Measurements from ENCODE around the gene SNX3.

SNX3 gene

DNA sequence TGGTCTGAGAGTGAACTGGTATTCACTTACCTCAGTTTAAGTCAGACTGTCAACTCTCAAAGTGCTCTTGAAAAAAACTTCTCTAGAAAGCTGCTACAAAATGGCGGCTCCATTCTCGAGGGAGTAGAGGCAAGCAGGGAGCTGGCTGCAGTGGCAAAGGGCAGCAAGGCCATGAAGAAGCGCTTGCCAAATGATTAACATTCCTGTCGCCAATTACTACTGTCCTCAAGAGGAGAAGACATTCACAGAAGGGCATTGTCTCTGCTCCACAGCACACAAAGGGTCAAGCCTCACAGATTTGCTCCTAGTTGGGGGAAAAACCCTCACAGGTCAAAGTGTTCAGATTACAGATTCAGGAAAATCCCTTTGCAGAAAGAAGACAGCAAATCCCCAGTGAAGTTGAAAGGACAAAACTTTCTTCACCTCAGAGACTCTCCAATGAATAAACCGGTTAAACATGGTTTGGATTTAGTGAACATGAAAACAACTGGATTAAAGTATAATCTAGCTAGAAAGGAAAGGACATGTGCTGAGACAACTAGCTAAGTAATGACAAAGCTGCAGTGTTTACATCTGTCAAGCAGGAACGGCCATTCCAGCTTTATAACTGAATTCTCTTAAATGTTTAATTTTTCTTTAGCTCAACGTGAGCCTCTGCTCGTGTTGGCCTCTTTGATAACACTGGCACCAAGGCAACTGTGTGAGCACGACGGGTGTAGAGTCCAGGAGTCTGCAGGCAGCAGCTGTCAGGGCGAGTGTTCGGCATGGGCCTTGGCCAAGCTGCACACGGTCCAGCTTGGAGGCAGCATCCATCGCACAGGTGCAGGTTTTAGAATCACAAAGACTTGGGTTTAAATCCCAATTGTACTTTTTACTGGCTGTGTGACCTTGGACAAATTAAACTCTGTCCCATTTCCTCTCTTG lies 57.4 kb downstream of the SNX3 start:
- no peak for DNase-seq (ENCODE audit: low read depth in 2 of 2)

GRCh38 chr6:108200631-108201030 lies 60.2 kb downstream of the SNX3 start:
- no peak for DNase-seq (ENCODE audit: low read depth in 2 of 2)

- DNase-seq (ENCODE audit: low read depth in 2 of 2), result no peak
Measured at GRCh38 chr6:108200186-108200585, 60.7 kb downstream of the SNX3 start.

DNA sequence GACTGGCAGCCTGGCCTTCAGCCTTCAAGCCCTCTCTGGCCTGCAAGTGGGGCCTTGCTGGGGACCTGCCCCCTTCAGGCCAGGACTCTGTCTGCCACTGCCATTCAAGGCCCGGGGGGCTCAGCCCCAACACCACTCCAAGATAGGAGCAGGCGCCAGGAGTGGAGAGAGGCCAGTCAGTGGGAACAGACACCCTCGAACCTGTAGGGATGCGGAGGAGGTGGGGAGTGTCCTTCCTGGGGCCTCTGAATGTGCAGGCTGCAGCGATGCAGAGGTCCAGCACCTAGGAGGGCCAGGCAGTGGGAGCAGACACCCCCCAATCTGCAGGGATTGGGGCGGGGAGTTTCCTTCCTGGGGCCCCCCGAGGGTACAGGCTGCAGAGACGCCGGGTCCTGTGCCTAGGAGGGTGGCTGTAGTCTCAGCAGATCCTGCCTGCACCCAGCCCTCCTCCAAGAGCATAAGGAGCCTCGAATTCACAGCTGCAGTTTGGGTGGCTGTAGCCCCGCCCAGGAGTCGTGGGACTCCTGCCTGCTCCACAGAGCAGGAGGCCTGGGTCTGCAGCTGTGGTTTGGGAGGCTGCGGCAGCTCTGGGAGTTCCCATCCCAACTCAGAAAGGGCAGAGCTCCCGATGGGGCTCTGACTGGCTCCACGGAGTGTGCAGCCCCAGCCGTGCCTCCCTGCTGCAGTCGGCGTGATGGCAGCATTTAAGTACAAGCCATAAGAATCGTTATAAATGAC lies 61.9 kb downstream of the SNX3 start:
- DNase-seq (ENCODE audit: low read depth in 2 of 2), result no peak

- DNase-seq (ENCODE audit: low read depth in 2 of 2), result no peak
Measured at GRCh38 chr6:108195209-108195608, 65.6 kb downstream of the SNX3 start.

DNA sequence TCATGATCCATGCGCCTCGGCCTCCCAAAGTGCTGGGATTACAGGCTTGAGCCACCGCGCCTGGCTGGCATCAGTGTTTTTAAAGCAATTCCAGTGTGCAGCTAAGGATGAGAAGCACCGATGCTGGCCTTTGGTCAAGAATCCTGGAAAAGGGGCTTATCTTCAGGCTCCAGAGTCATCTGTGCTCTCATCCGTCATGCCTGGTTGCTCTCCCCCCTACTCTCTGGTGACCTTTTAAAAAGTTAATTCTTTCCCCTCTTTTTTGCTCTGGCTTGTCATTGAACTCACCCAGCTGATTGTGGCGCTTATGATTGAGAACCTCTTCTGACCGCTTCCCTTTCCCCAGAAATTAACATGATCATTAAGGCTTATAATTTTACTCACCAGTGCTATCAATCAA lies 66.3 kb downstream of the SNX3 start:
- DNase-seq (ENCODE audit: low read depth in 2 of 2), result no peak

GRCh38 chr6:108193835-108194234 lies 67.0 kb downstream of the SNX3 start:
- DNase-seq (ENCODE audit: low read depth in 2 of 2), result no peak

DNA sequence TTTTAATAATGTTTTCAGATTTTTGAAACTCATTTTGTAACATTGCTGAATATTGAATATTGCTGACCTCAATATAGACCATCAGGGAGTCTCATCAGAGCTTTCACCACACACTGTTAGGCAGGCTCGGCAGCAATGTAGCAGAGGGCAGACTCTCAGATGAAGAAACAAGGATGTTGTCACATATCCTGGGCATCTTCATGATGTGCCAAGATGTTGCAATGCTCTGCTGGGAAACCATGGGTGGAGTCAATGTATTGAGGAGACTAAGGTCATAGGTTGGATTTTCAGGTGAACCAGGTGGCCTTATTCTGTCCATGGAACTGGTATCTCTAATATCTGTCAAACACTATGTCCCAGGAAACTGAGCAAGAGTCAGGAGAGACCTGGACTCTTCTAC lies 67.7 kb downstream of the SNX3 start:
- no peak for DNase-seq (ENCODE audit: low read depth in 2 of 2)

- no peak for DNase-seq (ENCODE audit: low read depth in 2 of 2)
Measured at GRCh38 chr6:108187519-108187918, 73.3 kb downstream of the SNX3 start.

DNA sequence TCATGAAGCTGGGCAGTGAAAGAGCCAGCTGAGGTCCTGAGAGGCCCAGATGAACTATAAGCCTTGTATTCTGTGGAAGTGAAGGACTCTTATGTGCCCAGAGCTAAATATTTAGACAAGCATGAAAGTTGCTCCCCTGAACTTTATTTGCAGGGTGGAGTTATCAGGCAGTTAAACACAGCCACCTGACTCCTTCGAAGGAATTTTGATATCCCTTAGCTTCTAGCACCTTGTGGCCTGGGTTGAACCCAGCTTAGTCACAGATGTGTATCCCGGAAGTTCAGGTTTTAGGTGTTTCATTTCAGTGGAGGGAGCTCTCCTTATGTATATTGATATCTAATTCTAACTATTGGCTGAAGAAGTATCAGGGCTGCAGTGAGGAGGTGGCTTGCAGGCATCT lies 74.6 kb downstream of the SNX3 start:
- DNase-seq (ENCODE audit: low read depth in 2 of 2), result no peak

DNA sequence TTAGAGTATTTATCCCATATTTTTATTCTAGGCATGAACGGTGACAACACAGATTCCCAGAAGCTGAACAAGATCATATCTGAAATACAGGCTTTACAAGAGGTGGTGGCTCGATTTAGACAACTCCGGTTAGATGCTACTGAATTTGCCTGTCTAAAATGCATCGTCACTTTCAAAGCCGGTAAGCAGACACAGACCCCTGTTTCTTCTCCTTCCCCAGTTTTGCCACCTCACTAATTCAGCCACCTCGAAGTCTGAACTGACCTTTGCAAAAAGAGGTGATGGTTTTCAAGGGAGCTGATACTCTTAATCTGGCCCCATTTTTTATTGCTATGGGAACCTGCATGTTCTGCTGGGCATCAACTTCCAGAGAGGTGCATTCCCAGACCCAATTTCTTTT lies 80.1 kb downstream of the SNX3 start:
- DNase-seq (ENCODE audit: low read depth in 2 of 2), result no peak

DNA sequence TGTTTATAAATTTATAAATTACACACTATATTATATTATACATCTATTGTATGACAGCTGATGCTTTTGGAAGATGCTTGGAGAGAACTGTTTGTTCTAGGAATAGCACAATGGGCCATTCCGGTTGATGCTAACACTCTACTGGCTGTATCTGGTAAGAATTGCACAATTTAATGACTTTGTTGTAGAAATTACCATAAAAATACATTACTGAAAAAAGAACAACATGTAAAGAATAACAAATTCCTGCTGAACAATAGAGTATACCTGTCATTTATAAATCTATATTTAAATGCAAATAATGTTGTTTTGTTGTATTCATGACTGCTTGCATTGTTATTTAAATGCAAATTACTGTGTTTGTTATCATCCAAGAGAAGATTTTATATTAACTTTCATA lies 80.6 kb downstream of the SNX3 start:
- DNase-seq (ENCODE audit: low read depth in 2 of 2), result no peak

GRCh38 chr6:108179741-108180140 lies 81.1 kb downstream of the SNX3 start:
- DNase-seq (ENCODE audit: low read depth in 2 of 2), result no peak

DNA sequence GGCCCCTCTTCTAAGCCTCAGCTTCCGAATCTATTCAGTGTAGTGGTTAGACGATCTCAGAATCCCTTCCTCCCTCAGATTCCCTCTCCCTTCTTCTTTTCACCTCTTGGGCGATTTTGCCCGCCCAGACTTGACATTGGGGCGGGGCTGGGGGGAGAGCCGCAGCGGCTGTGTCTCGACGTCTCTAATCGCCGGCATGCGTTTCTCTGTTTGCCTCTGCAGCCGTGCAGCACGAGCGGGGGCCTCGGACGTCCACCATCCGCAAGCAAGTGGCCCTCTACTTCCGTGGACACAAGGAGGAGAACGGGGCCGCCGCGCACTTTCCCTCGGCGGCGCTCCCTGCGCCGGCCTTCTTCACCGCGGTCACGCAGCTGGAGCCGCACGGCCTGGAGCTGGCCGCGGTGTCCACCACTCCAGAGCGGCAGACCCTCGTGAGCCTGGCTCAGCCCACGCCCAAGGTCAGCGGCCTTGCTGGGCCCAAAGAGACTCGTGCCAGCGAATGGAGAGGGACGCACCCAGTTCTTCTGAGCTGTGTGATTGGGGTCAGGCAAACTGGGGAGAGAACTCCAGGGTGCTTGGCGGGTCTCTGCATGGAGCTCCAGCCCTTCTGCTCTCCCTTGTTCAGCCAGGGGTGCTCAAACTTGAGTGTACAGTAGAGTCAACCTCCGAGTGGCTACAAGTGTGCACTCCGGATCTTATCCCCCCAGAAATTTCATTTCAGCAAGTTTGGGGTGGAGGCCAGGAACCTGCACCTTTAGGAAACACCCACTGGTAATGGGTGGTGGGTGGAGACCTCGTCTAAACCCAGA lies 84.4 kb downstream of the SNX3 start:
- DNase-seq (ENCODE audit: low read depth in 2 of 2), result no peak

DNA sequence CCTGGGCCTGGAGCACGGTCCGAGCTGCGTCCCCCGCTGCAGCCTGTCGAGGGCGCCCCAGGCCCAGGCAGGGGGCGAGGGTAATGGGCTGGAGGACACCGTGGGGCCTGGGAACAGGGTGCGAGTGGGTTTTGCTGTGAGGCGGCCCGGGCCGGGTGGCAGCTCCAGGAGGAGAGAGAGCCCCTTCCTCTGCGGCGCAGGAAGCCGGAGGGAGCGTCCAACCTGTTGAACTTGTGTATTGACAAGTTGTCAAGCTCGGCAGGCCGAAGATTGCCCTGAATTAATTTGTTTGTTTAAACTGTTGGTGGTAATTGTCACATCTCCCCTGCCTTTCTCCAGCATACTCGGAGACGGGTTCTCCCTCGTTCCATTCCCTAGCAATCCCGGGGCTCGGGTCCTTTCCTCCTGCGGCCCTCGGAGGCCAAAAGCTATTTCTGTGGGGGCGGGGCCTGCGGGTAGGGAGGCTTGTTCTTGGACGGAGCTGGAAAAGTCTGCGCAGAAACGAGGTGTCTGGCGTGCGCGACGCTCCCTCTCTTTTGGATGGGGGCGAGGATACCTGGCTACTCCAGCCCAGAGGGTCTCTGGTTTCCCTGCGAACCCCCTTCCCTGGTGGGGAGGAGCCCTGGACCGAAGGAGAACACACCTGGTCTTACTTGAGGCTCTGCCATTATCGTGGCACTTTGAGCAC lies 85.1 kb downstream of the SNX3 start:
- DNase-seq (ENCODE audit: low read depth in 2 of 2), result no peak

DNA sequence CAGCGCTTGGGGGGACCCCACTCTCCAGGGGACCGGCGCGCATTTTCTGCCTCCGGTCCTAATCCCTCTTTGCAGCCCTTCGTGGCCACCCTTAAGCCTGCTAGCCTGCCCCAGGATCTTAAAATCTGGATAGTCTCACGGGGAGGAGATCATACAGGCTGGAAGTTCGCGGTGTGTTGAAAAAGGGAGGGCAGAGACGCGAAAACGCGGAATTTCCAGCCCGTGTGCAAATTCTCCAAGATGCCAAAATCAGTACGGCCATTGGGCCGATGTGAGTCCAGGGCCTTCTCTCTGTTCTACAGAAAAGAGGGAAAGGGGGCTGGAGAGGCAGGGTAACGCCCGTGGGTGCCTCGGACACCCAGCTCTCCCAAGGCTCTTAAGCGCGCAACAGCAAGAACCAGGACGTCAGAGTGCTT lies 85.7 kb downstream of the SNX3 start:
- DNase-seq (ENCODE audit: low read depth in 2 of 2), result no peak

DNA sequence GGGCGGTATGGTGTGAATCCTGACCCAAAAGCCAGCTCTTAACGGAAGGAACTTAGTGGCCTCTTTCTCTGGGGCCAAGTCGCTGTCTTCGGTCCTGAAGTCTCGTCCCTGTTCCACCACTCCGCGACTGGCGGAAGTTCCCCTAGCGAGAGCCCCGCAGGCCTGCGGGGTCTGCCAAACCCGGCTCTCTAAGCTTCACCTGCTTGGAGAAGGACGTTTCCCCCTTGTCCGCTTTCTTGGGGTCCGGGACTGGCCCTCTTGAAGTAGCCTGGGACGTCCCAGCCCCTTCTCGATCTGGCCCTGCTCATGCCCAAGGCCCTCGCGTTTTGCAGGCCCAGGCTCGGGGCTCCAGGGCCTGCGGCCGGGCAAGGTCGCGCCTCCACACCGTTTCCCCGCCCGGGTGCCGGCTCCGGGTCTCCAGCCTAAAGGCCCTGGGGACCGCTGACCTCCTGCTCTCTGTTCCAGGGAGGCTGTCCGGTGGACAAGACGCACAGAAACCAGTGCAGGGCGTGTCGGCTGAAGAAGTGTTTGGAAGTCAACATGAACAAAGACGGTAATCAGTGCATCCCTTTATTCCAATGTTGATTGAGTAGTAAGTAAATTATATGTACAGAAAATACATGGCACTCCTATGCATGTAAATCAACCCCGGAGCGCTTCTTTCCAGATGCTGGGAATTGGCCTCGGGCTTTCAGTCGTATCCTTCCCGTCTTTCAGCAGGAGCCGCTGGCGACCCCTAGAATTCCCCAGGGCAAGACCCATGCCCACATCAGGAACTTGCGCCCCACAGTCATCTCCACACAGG lies 86.3 kb downstream of the SNX3 start:
- DNase-seq (ENCODE audit: low read depth in 2 of 2), result no peak

GRCh38 chr6:108171918-108172516 lies 88.8 kb downstream of the SNX3 start:
- DNase-seq (ENCODE audit: low read depth in 2 of 2), result no peak

DNA sequence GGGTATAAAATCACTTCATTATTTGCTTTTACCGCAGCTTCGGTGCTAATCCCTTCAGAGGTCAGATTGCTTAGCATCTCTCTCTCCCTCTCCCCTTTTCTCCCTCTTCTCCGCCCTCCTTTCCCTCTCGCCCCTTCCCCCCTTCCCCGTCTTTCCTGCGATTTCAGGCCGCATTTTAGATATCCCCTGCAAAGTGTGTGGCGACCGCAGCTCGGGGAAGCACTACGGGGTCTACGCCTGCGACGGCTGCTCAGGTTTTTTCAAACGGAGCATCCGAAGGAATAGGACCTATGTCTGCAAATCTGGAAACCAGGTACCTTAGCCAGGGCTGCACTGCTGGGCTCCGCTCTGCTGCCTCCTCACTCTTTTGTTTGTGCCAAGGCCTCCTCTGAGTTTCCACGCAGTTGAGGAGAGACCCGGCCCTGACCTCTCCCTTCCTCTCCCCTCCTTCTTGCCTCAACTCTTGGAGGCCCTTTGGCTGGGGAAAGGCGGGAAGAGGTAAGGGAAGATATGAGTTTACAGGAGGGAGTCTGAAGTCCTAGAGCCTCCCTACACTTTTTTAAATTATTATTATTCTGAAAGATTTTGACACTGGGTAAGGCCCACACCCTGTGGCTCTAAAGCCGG lies 89.4 kb downstream of the SNX3 start:
- DNase-seq (ENCODE audit: low read depth in 2 of 2), result no peak
